ENCODE results near the gene GALK2.
"Not testable (repeated sequence)": the region's sequence is repeated elsewhere in the genome, so short reads cannot be mapped to it uniquely, and the experiment has no call there.

Gene GALK2

GRCh38 chr15:49287481-49287880, 117.4 kb downstream of the GALK2 start:
- DNase-seq: no peak

- no peak for DNase-seq
Observed at GRCh38 chr15:49288391-49288790, 118.3 kb downstream of the GALK2 start.

- no peak for DNase-seq
Observed at GRCh38 chr15:49290191-49290590, 120.1 kb downstream of the GALK2 start.

GRCh38 chr15:49293941-49294340, 123.9 kb downstream of the GALK2 start:
- no peak for DNase-seq

GRCh38 chr15:49296258-49296657, 126.2 kb downstream of the GALK2 start:
- DNase-seq: no peak

GRCh38 chr15:49297584-49297983, 127.5 kb downstream of the GALK2 start:
- DNase-seq: no peak

- no peak for DNase-seq
Observed at GRCh38 chr15:49300856-49301255, 130.8 kb downstream of the GALK2 start.

GRCh38 chr15:49301562-49301961, 131.5 kb downstream of the GALK2 start:
- no peak for DNase-seq

GRCh38 chr15:49303003-49303402, 133.0 kb downstream of the GALK2 start:
- no peak for DNase-seq

GRCh38 chr15:49306551-49306950, 136.5 kb downstream of the GALK2 start:
- no peak for DNase-seq

- no peak for DNase-seq
Observed at GRCh38 chr15:49308686-49309085, 138.6 kb downstream of the GALK2 start.

- DNase-seq: no peak
Observed at GRCh38 chr15:49309889-49310288, 139.8 kb downstream of the GALK2 start.

- no peak for DNase-seq
Observed at GRCh38 chr15:49313650-49314049, 143.6 kb downstream of the GALK2 start.

GRCh38 chr15:49314716-49315115, 144.7 kb downstream of the GALK2 start:
- no peak for DNase-seq

GRCh38 chr15:49315391-49315823, 145.4 kb downstream of the GALK2 start:
- no peak for DNase-seq

GRCh38 chr15:49320351-49320750, 150.3 kb downstream of the GALK2 start:
- no peak for DNase-seq

GRCh38 chr15:49323207-49323606, 153.2 kb downstream of the GALK2 start:
- DNase-seq: no peak

GRCh38 chr15:49327927-49328326, 157.9 kb downstream of the GALK2 start:
- DNase-seq: no peak

- DNase-seq: no peak
Observed at GRCh38 chr15:49328941-49329340, 158.9 kb downstream of the GALK2 start.

- DNase-seq: no peak
Observed at GRCh38 chr15:49330166-49330565, 160.1 kb downstream of the GALK2 start.

- DNase-seq: no peak
Observed at GRCh38 chr15:49331442-49331841, 161.4 kb downstream of the GALK2 start.

GRCh38 chr15:49331951-49332350, 161.9 kb downstream of the GALK2 start:
- DNase-seq: no peak

- no peak for DNase-seq
Observed at GRCh38 chr15:49339656-49340055, 169.6 kb downstream of the GALK2 start.

- DNase-seq: no peak
Observed at GRCh38 chr15:49343546-49343945, 173.5 kb downstream of the GALK2 start.

GRCh38 chr15:49354439-49354838, 184.4 kb downstream of the GALK2 start:
- not testable (repeated sequence) for DNase-seq

GRCh38 chr15:49361370-49361769, 191.3 kb downstream of the GALK2 start:
- DNase-seq: no peak
